Liver (tissue), 3 donors: ENCODE measurements around the gene SLC12A8.

Experiments used
- ATF3 ChIP-seq: IDR thresholded peaks from 2 replicates; pipeline ENCODE4 v1.6.1; 2016; ENCODE audit warnings: antibody characterized with exemption
- CTCF ChIP-seq: fragments of 150-350 bp; IDR thresholded peaks from 2 replicates; pipeline ENCODE4 v1.5.1; 2017; ENCODE audit warnings: improper control_type of control experiment, low read depth, low read length; ENCODE audit not compliant: missing input control
- GABPA ChIP-seq, 2 donors: IDR thresholded peaks in 1 of 2; conservative IDR thresholded peaks in 1 of 2; 2 replicates each; pipeline ENCODE4 v1.6.1; 2016; ENCODE audit warnings: antibody characterized with exemption in 2 of 2, mild to moderate bottlenecking in 1 of 2, moderate library complexity in 1 of 2
- JUND ChIP-seq, 2 donors: IDR thresholded peaks; 2 replicates each; pipeline ENCODE4 v1.6.1; 2016; ENCODE audit warnings: antibody characterized with exemption in 2 of 2
- MAX ChIP-seq: IDR thresholded peaks from 2 replicates; pipeline ENCODE4 v1.6.1; 2016; ENCODE audit warnings: antibody characterized with exemption
- RAD21 ChIP-seq, 2 donors: IDR thresholded peaks; 2 replicates each; pipeline ENCODE4 v1.6.1; 2016; ENCODE audit warnings: antibody characterized with exemption in 2 of 2, mild to moderate bottlenecking in 2 of 2
- SP1 ChIP-seq: IDR thresholded peaks from 2 replicates; pipeline ENCODE4 v1.6.1; 2018; ENCODE audit warnings: antibody characterized with exemption, mild to moderate bottlenecking
- TAF1 ChIP-seq: conservative IDR thresholded peaks from 2 replicates; pipeline ENCODE4 v1.6.1; 2016; ENCODE audit warnings: antibody characterized with exemption, mild to moderate bottlenecking
- YY1 ChIP-seq: IDR thresholded peaks from 2 replicates; pipeline ENCODE4 v1.6.1; 2016; ENCODE audit warnings: antibody characterized with exemption, mild to moderate bottlenecking
- ZBTB33 ChIP-seq: IDR thresholded peaks from 2 replicates; pipeline ENCODE4 v1.6.1; 2016; ENCODE audit warnings: antibody characterized with exemption
- donor health status: healthy.
- donor health status: healthy.

GRCh38 chr3:125143538-125143937 lies 69.0 kb downstream of the SLC12A8 start:
- no peak for TF ChIP-seq JUND (IDR thresholded peaks at IDR 0.05)
- TF ChIP-seq YY1: no peak
- TF ChIP-seq ATF3: no peak
- no peak for TF ChIP-seq CTCF
- TF ChIP-seq SP1: no peak
- TF ChIP-seq RAD21 (IDR thresholded peaks at IDR 0.05): no peak
- TF ChIP-seq MAX: no peak
- TF ChIP-seq GABPA (IDR thresholded peaks at IDR 0.05 in 1 of 2, conservative IDR thresholded peaks at IDR 0.05 in 1 of 2): no peak
- no peak for TF ChIP-seq ZBTB33
- TF ChIP-seq TAF1: no peak
